ENCODE data around the gene CHAF1A.
A peak's percentile ranks its signal among the peaks of the same experiment; 100 is the strongest.

CHAF1A gene

GRCh38 chr19:4375164-4376027 is 27.0 kb upstream of the CHAF1A start (continued):
- TF ChIP-seq ZNF148 (tag by site-specific recombination; IDR thresholded peaks at IDR 0.05; ENCODE audit: borderline replicate concordance) (no peak), ZNF266 (tag by site-specific recombination; IDR thresholded peaks at IDR 0.05; ENCODE audit: low read depth) (no peak), ZNF433 (tag by site-specific recombination; IDR thresholded peaks at IDR 0.05; ENCODE audit: low read depth) (no peak), ZFP69B (tag by site-specific recombination; IDR thresholded peaks at IDR 0.05) (no peak), ZNF548 (tag by site-specific recombination; IDR thresholded peaks at IDR 0.05) (no peak), ZNF223 (tag by site-specific recombination; IDR thresholded peaks at IDR 0.05) (no peak), ZSCAN30 (tag by site-specific recombination; IDR thresholded peaks at IDR 0.05) (no peak), ZNF692 (tag by site-specific recombination; IDR thresholded peaks at IDR 0.05) (peak; percentile 49; the same call in 1 of the 2 replicates), OVOL3 (tag by site-specific recombination; IDR thresholded peaks at IDR 0.05) (no peak), ZNF19 (tag by site-specific recombination; IDR thresholded peaks at IDR 0.05; ENCODE audit: low read depth) (no peak), ZNF785 (tag by site-specific recombination; IDR thresholded peaks at IDR 0.05) (no peak), FEZF1 (tag by site-specific recombination; IDR thresholded peaks at IDR 0.05) (no peak), ZNF830 (tag by site-specific recombination; IDR thresholded peaks at IDR 0.05; ENCODE audit: low read depth) (no peak), REST (tag by site-specific recombination; IDR thresholded peaks at IDR 0.05) (no peak), SCRT2 (tag by site-specific recombination; IDR thresholded peaks at IDR 0.05) (no peak), KLF9 (tag by site-specific recombination; IDR thresholded peaks at IDR 0.05; ENCODE audit: low read depth) (no peak), ZNF335 (tag by site-specific recombination; conservative IDR thresholded peaks at IDR 0.05) (no peak), KLF1 (tag by site-specific recombination; IDR thresholded peaks at IDR 0.05) (peak; percentile 30; the same call in 1 of the 2 replicates), ZNF37A (tag by site-specific recombination; IDR thresholded peaks at IDR 0.05) (no peak), MEIS1 (CRISPR knock-in tag; IDR thresholded peaks at IDR 0.05; ENCODE audit: borderline replicate concordance) (no peak), ZNF248 (tag by site-specific recombination; IDR thresholded peaks at IDR 0.05) (no peak)
- TF ChIP-seq, protein P1, sequence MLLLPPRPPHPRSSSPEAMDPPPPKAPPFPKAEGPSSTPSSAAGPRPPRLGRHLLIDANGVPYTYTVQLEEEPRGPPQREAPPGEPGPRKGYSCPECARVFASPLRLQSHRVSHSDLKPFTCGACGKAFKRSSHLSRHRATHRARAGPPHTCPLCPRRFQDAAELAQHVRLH (tag by site-specific recombination; IDR thresholded peaks at IDR 0.05), result no peak
- TF ChIP-seq, protein P2, sequence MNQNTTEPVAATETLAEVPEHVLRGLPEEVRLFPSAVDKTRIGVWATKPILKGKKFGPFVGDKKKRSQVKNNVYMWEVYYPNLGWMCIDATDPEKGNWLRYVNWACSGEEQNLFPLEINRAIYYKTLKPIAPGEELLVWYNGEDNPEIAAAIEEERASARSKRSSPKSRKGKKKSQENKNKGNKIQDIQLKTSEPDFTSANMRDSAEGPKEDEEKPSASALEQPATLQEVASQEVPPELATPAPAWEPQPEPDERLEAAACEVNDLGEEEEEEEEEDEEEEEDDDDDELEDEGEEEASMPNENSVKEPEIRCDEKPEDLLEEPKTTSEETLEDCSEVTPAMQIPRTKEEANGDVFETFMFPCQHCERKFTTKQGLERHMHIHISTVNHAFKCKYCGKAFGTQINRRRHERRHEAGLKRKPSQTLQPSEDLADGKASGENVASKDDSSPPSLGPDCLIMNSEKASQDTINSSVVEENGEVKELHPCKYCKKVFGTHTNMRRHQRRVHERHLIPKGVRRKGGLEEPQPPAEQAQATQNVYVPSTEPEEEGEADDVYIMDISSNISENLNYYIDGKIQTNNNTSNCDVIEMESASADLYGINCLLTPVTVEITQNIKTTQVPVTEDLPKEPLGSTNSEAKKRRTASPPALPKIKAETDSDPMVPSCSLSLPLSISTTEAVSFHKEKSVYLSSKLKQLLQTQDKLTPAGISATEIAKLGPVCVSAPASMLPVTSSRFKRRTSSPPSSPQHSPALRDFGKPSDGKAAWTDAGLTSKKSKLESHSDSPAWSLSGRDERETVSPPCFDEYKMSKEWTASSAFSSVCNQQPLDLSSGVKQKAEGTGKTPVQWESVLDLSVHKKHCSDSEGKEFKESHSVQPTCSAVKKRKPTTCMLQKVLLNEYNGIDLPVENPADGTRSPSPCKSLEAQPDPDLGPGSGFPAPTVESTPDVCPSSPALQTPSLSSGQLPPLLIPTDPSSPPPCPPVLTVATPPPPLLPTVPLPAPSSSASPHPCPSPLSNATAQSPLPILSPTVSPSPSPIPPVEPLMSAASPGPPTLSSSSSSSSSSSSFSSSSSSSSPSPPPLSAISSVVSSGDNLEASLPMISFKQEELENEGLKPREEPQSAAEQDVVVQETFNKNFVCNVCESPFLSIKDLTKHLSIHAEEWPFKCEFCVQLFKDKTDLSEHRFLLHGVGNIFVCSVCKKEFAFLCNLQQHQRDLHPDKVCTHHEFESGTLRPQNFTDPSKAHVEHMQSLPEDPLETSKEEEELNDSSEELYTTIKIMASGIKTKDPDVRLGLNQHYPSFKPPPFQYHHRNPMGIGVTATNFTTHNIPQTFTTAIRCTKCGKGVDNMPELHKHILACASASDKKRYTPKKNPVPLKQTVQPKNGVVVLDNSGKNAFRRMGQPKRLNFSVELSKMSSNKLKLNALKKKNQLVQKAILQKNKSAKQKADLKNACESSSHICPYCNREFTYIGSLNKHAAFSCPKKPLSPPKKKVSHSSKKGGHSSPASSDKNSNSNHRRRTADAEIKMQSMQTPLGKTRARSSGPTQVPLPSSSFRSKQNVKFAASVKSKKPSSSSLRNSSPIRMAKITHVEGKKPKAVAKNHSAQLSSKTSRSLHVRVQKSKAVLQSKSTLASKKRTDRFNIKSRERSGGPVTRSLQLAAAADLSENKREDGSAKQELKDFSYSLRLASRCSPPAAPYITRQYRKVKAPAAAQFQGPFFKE (tag by site-specific recombination; IDR thresholded peaks at IDR 0.05; ENCODE audit: borderline replicate concordance), result no peak
- TF ChIP-seq, protein P3, sequence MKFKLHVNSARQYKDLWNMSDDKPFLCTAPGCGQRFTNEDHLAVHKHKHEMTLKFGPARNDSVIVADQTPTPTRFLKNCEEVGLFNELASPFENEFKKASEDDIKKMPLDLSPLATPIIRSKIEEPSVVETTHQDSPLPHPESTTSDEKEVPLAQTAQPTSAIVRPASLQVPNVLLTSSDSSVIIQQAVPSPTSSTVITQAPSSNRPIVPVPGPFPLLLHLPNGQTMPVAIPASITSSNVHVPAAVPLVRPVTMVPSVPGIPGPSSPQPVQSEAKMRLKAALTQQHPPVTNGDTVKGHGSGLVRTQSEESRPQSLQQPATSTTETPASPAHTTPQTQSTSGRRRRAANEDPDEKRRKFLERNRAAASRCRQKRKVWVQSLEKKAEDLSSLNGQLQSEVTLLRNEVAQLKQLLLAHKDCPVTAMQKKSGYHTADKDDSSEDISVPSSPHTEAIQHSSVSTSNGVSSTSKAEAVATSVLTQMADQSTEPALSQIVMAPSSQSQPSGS (tag by site-specific recombination; IDR thresholded peaks at IDR 0.05; ENCODE audit: low read depth), result peak; percentile 97

Data from HEK293 (cell line).